HEK293 (cell line): ENCODE results near the gene RBM17.

Experiments
- YY1 ChIP-seq: fragments of 450-650 bp; formaldehyde crosslinking; IDR thresholded peaks from 2 replicates; pipeline ENCODE4 v1.5.1; 2018; ENCODE audit warnings: missing biosample characterization, missing genetic modification characterization
- ZBTB7A ChIP-seq: fragments of 450-650 bp; formaldehyde crosslinking; IDR thresholded peaks from 2 replicates; pipeline ENCODE4 v1.5.1; 2016; ENCODE audit warnings: low read depth, missing biosample characterization, missing genetic modification characterization
- ZFP41 ChIP-seq: fragments of 450-650 bp; formaldehyde crosslinking; IDR thresholded peaks from 2 replicates; pipeline ENCODE4 v1.5.1; 2016; ENCODE audit warnings: missing biosample characterization, missing genetic modification characterization, borderline replicate concordance
- ZNF274 ChIP-seq, 2 experiments: fragments of 200-500 bp in 1 of 2; fragments of 450-650 bp in 1 of 2; sonication (Bioruptor generic) in 1 of 2; formaldehyde crosslinking in 1 of 2; IDR thresholded peaks; 2 replicates each; pipeline versions ENCODE4 v1.5.1 to v1.6.1; 2014 to 2016; ENCODE audit warnings: borderline replicate concordance in 1 of 2, inconsistent platforms in 1 of 2, low read length in 1 of 2, missing biosample characterization in 1 of 2, missing genetic modification characterization in 1 of 2
- ZNF626 ChIP-seq: fragments of 450-650 bp; sonication (Bioruptor Pico); formaldehyde crosslinking; IDR thresholded peaks from 2 replicates; pipeline ENCODE4 v1.5.1; 2018; ENCODE audit warnings: missing biosample characterization, missing genetic modification characterization, inconsistent platforms
- TF ChIP-seq, protein P1 (sequence below): fragments of 450-650 bp; formaldehyde crosslinking; IDR thresholded peaks from 2 replicates; pipeline ENCODE4 v1.5.1; 2016; ENCODE audit warnings: missing biosample characterization, missing genetic modification characterization
- TF ChIP-seq, protein P2 (sequence below): fragments of 450-650 bp; formaldehyde crosslinking; IDR thresholded peaks from 2 replicates; pipeline ENCODE4 v1.5.1; 2016; ENCODE audit warnings: missing biosample characterization, missing genetic modification characterization
- TF ChIP-seq, protein P3 (sequence below): fragments of 450-650 bp; formaldehyde crosslinking; IDR thresholded peaks from 2 replicates; pipeline ENCODE4 v1.5.1; 2016; ENCODE audit warnings: missing biosample characterization, missing genetic modification characterization
- TF ChIP-seq, protein P4 (sequence below): fragments of 450-650 bp; IDR thresholded peaks from 2 replicates; pipeline ENCODE4 v1.5.1; 2018; ENCODE audit warnings: missing biosample characterization, mild to moderate bottlenecking, missing genetic modification characterization

DNA sequence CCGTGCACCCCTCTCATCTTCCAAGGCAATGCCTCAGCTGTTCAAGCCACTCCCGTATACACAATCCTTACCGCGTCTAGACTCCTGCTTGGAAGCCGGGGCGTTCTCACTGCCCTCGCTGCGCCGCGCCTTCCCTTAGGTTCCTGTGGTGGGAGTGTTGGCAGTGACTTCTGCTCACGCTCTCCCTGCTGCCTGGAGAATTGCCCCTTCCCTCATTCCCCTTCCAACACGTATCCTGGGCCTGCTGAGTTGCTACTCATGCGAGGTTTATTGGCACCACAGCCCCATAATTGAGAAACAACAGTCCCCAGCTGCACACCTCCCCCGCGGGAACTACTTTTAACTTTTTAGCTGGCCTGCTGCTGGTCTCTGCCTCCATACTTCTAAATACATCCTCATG lies 31.9 kb downstream of the RBM17 start:
- TF ChIP-seq ZNF274 (IDR thresholded peaks at IDR 0.05; ENCODE audit: low read length) = no peak
- no peak for TF ChIP-seq ZNF274 (tag by site-specific recombination; IDR thresholded peaks at IDR 0.05; ENCODE audit: borderline replicate concordance)
- no peak for TF ChIP-seq ZBTB7A
- TF ChIP-seq, protein P1, sequence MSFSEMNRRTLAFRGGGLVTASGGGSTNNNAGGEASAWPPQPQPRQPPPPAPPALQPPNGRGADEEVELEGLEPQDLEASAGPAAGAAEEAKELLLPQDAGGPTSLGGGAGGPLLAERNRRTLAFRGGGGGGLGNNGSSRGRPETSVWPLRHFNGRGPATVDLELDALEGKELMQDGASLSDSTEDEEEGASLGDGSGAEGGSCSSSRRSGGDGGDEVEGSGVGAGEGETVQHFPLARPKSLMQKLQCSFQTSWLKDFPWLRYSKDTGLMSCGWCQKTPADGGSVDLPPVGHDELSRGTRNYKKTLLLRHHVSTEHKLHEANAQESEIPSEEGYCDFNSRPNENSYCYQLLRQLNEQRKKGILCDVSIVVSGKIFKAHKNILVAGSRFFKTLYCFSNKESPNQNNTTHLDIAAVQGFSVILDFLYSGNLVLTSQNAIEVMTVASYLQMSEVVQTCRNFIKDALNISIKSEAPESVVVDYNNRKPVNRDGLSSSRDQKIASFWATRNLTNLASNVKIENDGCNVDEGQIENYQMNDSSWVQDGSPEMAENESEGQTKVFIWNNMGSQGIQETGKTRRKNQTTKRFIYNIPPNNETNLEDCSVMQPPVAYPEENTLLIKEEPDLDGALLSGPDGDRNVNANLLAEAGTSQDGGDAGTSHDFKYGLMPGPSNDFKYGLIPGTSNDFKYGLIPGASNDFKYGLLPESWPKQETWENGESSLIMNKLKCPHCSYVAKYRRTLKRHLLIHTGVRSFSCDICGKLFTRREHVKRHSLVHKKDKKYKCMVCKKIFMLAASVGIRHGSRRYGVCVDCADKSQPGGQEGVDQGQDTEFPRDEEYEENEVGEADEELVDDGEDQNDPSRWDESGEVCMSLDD = no peak
- no peak for TF ChIP-seq ZNF626 (tag by site-specific recombination)
- TF ChIP-seq, protein P2, sequence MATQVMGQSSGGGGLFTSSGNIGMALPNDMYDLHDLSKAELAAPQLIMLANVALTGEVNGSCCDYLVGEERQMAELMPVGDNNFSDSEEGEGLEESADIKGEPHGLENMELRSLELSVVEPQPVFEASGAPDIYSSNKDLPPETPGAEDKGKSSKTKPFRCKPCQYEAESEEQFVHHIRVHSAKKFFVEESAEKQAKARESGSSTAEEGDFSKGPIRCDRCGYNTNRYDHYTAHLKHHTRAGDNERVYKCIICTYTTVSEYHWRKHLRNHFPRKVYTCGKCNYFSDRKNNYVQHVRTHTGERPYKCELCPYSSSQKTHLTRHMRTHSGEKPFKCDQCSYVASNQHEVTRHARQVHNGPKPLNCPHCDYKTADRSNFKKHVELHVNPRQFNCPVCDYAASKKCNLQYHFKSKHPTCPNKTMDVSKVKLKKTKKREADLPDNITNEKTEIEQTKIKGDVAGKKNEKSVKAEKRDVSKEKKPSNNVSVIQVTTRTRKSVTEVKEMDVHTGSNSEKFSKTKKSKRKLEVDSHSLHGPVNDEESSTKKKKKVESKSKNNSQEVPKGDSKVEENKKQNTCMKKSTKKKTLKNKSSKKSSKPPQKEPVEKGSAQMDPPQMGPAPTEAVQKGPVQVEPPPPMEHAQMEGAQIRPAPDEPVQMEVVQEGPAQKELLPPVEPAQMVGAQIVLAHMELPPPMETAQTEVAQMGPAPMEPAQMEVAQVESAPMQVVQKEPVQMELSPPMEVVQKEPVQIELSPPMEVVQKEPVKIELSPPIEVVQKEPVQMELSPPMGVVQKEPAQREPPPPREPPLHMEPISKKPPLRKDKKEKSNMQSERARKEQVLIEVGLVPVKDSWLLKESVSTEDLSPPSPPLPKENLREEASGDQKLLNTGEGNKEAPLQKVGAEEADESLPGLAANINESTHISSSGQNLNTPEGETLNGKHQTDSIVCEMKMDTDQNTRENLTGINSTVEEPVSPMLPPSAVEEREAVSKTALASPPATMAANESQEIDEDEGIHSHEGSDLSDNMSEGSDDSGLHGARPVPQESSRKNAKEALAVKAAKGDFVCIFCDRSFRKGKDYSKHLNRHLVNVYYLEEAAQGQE (tag by site-specific recombination) = no peak
- TF ChIP-seq, protein P3, sequence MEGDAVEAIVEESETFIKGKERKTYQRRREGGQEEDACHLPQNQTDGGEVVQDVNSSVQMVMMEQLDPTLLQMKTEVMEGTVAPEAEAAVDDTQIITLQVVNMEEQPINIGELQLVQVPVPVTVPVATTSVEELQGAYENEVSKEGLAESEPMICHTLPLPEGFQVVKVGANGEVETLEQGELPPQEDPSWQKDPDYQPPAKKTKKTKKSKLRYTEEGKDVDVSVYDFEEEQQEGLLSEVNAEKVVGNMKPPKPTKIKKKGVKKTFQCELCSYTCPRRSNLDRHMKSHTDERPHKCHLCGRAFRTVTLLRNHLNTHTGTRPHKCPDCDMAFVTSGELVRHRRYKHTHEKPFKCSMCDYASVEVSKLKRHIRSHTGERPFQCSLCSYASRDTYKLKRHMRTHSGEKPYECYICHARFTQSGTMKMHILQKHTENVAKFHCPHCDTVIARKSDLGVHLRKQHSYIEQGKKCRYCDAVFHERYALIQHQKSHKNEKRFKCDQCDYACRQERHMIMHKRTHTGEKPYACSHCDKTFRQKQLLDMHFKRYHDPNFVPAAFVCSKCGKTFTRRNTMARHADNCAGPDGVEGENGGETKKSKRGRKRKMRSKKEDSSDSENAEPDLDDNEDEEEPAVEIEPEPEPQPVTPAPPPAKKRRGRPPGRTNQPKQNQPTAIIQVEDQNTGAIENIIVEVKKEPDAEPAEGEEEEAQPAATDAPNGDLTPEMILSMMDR (tag by site-specific recombination) = no peak
- TF ChIP-seq YY1 (tag by site-specific recombination) = no peak
- no peak for TF ChIP-seq ZFP41 (tag by site-specific recombination)
- TF ChIP-seq, protein P4, sequence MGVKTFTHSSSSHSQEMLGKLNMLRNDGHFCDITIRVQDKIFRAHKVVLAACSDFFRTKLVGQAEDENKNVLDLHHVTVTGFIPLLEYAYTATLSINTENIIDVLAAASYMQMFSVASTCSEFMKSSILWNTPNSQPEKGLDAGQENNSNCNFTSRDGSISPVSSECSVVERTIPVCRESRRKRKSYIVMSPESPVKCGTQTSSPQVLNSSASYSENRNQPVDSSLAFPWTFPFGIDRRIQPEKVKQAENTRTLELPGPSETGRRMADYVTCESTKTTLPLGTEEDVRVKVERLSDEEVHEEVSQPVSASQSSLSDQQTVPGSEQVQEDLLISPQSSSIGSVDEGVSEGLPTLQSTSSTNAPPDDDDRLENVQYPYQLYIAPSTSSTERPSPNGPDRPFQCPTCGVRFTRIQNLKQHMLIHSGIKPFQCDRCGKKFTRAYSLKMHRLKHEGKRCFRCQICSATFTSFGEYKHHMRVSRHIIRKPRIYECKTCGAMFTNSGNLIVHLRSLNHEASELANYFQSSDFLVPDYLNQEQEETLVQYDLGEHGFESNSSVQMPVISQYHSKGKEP (tag by site-specific recombination) = no peak
